Femur (tissue), 1 donor: ENCODE results near the gene SLC25A23.
A peak's percentile ranks its signal among the peaks of the same experiment; 100 is the strongest.

Experiments
- DNase-seq: peaks from one replicate; pipeline ENCODE4 v3.0.0-alpha.2; 2017

SLC25A23 gene

GRCh38 chr19:6480848-6481415, 21.3 kb upstream of the SLC25A23 start:
- no peak for DNase-seq

GRCh38 chr19:6479836-6480398, 20.3 kb upstream of the SLC25A23 start:
- DNase-seq: no peak

- no peak for DNase-seq
These were observed 19.2 kb upstream of the SLC25A23 start for GRCh38 chr19:6478815-6479214.

- DNase-seq: no peak
These were observed 17.4 kb upstream of the SLC25A23 start for GRCh38 chr19:6476896-6477431.

- DNase-seq: peak; percentile 47
These were observed 16.7 kb upstream of the SLC25A23 start for GRCh38 chr19:6476155-6476895.

- no peak for DNase-seq
These were observed 15.9 kb upstream of the SLC25A23 start for GRCh38 chr19:6475321-6476108.

GRCh38 chr19:6473647-6474046, 14.1 kb upstream of the SLC25A23 start:
- no peak for DNase-seq

GRCh38 chr19:6472713-6473112, 13.1 kb upstream of the SLC25A23 start:
- no peak for DNase-seq

GRCh38 chr19:6471076-6471475, 11.5 kb upstream of the SLC25A23 start:
- DNase-seq: no peak

GRCh38 chr19:6470173-6470572, 10.6 kb upstream of the SLC25A23 start:
- no peak for DNase-seq

- no peak for DNase-seq
These were observed 7.8 kb upstream of the SLC25A23 start for GRCh38 chr19:6467384-6467783.

GRCh38 chr19:6466526-6467248, 7.1 kb upstream of the SLC25A23 start:
- no peak for DNase-seq

- DNase-seq: no peak
These were observed 6.1 kb upstream of the SLC25A23 start for GRCh38 chr19:6465663-6466062.

- no peak for DNase-seq
These were observed 5.4 kb upstream of the SLC25A23 start for GRCh38 chr19:6465006-6465405.

- DNase-seq: no peak
These were observed 4.7 kb upstream of the SLC25A23 start, which contains the start of gene CRB3 for GRCh38 chr19:6464070-6464873. CRB3 (plus strand) TSS chr19:6464271; CDS start chr19:6464702, 431 bp downstream.

- DNase-seq: peak; percentile 98
These were observed 700 bp upstream of the SLC25A23 start for GRCh38 chr19:6460099-6460884.

- DNase-seq: no peak
These were observed 814 bp downstream of the SLC25A23 start for GRCh38 chr19:6458695-6459261.

GRCh38 chr19:6457958-6458694, 1.5 kb downstream of the SLC25A23 start:
- DNase-seq: no peak

GRCh38 chr19:6455924-6456323, 3.7 kb downstream of the SLC25A23 start:
- DNase-seq: no peak
